ENCODE measurements around the gene KCNAB1.

- no peak for TF ChIP-seq CTCF (conservative IDR thresholded peaks at IDR 0.05)
- no peak for TF ChIP-seq EZH2 (IDR thresholded peaks at IDR 0.05; ENCODE audit: low read depth)
Observed at GRCh38 chr3:156352728-156353127, 232.3 kb downstream of the KCNAB1 start.

Data from PC-9 (cell line).